ENCODE data around the gene VGLL2.

DNA sequence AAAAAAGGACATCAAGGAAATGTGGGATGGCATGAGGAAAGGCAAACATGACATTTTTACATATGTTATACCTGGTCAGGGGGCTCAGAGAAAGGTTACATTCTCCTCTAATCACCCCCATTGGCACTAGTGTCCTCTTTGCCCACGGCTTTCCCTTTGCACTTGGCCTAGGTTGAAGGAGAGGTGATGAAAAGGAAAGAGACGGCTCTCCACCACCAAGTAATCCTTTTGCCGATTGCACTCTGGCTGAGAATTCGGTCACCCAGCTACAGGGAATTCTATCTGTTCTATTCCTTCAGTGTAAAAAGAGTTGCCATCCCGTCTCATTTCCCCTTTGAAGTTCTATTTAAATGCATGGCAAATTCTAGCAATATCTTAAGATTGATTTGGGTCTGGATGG is 10.4 kb downstream of the VGLL2 start:
- no peak for TF ChIP-seq POLR2A (IDR thresholded peaks at IDR 0.05)
- TF ChIP-seq, protein P1, sequence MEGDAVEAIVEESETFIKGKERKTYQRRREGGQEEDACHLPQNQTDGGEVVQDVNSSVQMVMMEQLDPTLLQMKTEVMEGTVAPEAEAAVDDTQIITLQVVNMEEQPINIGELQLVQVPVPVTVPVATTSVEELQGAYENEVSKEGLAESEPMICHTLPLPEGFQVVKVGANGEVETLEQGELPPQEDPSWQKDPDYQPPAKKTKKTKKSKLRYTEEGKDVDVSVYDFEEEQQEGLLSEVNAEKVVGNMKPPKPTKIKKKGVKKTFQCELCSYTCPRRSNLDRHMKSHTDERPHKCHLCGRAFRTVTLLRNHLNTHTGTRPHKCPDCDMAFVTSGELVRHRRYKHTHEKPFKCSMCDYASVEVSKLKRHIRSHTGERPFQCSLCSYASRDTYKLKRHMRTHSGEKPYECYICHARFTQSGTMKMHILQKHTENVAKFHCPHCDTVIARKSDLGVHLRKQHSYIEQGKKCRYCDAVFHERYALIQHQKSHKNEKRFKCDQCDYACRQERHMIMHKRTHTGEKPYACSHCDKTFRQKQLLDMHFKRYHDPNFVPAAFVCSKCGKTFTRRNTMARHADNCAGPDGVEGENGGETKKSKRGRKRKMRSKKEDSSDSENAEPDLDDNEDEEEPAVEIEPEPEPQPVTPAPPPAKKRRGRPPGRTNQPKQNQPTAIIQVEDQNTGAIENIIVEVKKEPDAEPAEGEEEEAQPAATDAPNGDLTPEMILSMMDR (IDR thresholded peaks at IDR 0.05 in 8 of 11, conservative IDR thresholded peaks at IDR 0.05 in 3 of 11): no peak
- TF ChIP-seq POLR2AphosphoS5 (IDR thresholded peaks at IDR 0.05): no peak
